ENCODE data around the gene SLC25A45.
A peak's percentile ranks its signal among the peaks of the same experiment; 100 is the strongest.
"Not testable (repeated sequence)": the region's sequence is repeated elsewhere in the genome, so short reads cannot be mapped to it uniquely, and the experiment has no call there.

SLC25A45 gene

GRCh38 chr11:65420979-65421793 lies 38.7 kb upstream of the SLC25A45 start:
- peak; percentile 90 for DNase-seq

- DNase-seq, result no peak
Observed at GRCh38 chr11:65420506-65420905, 38.1 kb upstream of the SLC25A45 start.

- DNase-seq, result peak; percentile 70
Observed at GRCh38 chr11:65419772-65420481, 37.5 kb upstream of the SLC25A45 start.

- DNase-seq, result no peak
Observed at GRCh38 chr11:65419460-65419771, 37.0 kb upstream of the SLC25A45 start.

- peak; percentile 90 for DNase-seq
Observed at GRCh38 chr11:65418681-65419459, 36.4 kb upstream of the SLC25A45 start.

- DNase-seq, result no peak
Observed at GRCh38 chr11:65418431-65418680, 35.9 kb upstream of the SLC25A45 start.

GRCh38 chr11:65417702-65418430 lies 35.4 kb upstream of the SLC25A45 start:
- peak; percentile 36 for DNase-seq

- peak; percentile 27 for DNase-seq
Observed at GRCh38 chr11:65416841-65417701, 34.6 kb upstream of the SLC25A45 start.

- DNase-seq, result peak; percentile 93
Observed at GRCh38 chr11:65416341-65416824, 33.9 kb upstream of the SLC25A45 start.

- no peak for DNase-seq
Observed at GRCh38 chr11:65415499-65416340, 33.3 kb upstream of the SLC25A45 start.

GRCh38 chr11:65414776-65415498 lies 32.5 kb upstream of the SLC25A45 start:
- no peak for DNase-seq

- DNase-seq, result not testable (repeated sequence)
Observed at GRCh38 chr11:65413077-65413664, 30.7 kb upstream of the SLC25A45 start.

- no peak for DNase-seq
Observed at GRCh38 chr11:65412271-65413076, 30.0 kb upstream of the SLC25A45 start.

GRCh38 chr11:65411681-65412070 lies 29.2 kb upstream of the SLC25A45 start:
- DNase-seq, result no peak

- DNase-seq, result no peak
Observed at GRCh38 chr11:65410936-65411680, 28.7 kb upstream of the SLC25A45 start.

- DNase-seq, result no peak
Observed at GRCh38 chr11:65404638-65405339, 22.3 kb upstream of the SLC25A45 start.

- DNase-seq, result no peak
Observed at GRCh38 chr11:65404210-65404609, 21.8 kb upstream of the SLC25A45 start.
